HepG2 (cell line): ENCODE results near the gene SYTL1. TPM values are rescaled to one million over a fixed set of nuclear protein-coding genes. Genes with fewer than 3 reads are reported as not detected.

Experiments
- CHD4 ChIP-seq: fragments of 200-600 bp; sonication (generic); IDR thresholded peaks from 2 replicates; pipeline ENCODE4 v1.7.0; 2017; ENCODE audit warnings: mild to moderate bottlenecking, low read length, borderline replicate concordance
- E2F2 ChIP-seq: sonication (generic); formaldehyde crosslinking; IDR thresholded peaks from 2 replicates; pipeline ENCODE4 v1.4.0; 2020; ENCODE audit warnings: missing genetic modification reagents, borderline replicate concordance
- GTF3A ChIP-seq: sonication (generic); formaldehyde crosslinking; conservative IDR thresholded peaks from 2 replicates; pipeline ENCODE4 v1.4.0; 2020; ENCODE audit warnings: mild to moderate bottlenecking, missing genetic modification reagents
- HDAC6 ChIP-seq: fragments of 200-600 bp; sonication (generic); IDR thresholded peaks from 2 replicates; pipeline ENCODE4 v1.7.0; 2017; ENCODE audit warnings: mild to moderate bottlenecking, antibody characterized with exemption, low read length, low read depth
- HMG20A ChIP-seq: IDR thresholded peaks from 2 replicates; pipeline ENCODE4 v1.6.1; 2016; ENCODE audit warnings: borderline replicate concordance
- HNRNPK ChIP-seq: fragments of 200-400 bp; formaldehyde crosslinking; IDR thresholded peaks from 2 replicates; pipeline ENCODE4 v1.6.1; 2018; ENCODE audit warnings: low read length, low read depth, moderate library complexity, mild to moderate bottlenecking; ENCODE audit not compliant: poor library complexity, severe bottlenecking
- NFE2 ChIP-seq: sonication (generic); formaldehyde crosslinking; IDR thresholded peaks from 2 replicates; pipeline ENCODE4 v1.4.0; 2020; ENCODE audit warnings: missing genetic modification reagents
- NR1H2 ChIP-seq: sonication (generic); formaldehyde crosslinking; IDR thresholded peaks from 2 replicates; pipeline ENCODE4 v1.8.1; 2022; ENCODE audit warnings: low read depth, missing genetic modification reagents, borderline replicate concordance
- POLR2AphosphoS5 ChIP-seq: IDR thresholded peaks from 2 replicates; pipeline ENCODE4 v1.6.1; 2012; ENCODE audit warnings: low read depth, low read length
- SOX5 ChIP-seq: IDR thresholded peaks from 2 replicates; pipeline ENCODE4 v1.6.1; 2016; ENCODE audit warnings: borderline replicate concordance
- STAG1 ChIP-seq: sonication (generic); formaldehyde crosslinking; IDR thresholded peaks from 2 replicates; pipeline ENCODE4 v1.4.0; 2020; ENCODE audit warnings: missing genetic modification reagents
- TBL1XR1 ChIP-seq: fragments of 150-350 bp; IDR thresholded peaks from 2 replicates; pipeline ENCODE4 v1.6.1; 2014; ENCODE audit warnings: borderline replicate concordance, low read length; ENCODE audit not compliant: partially characterized antibody
- TMF1 ChIP-seq: sonication (generic); formaldehyde crosslinking; IDR thresholded peaks from 2 replicates; pipeline ENCODE4 v1.8.1; 2022; ENCODE audit warnings: low read depth, missing genetic modification reagents
- ZFP36 ChIP-seq: fragments of 150-350 bp; IDR thresholded peaks from 2 replicates; pipeline ENCODE4 v1.6.1; 2018; ENCODE audit warnings: borderline replicate concordance, low read length, low read depth; ENCODE audit not compliant: partially characterized antibody
- ZNF160 ChIP-seq: sonication (generic); formaldehyde crosslinking; IDR thresholded peaks from 2 replicates; pipeline ENCODE4 v1.8.0; 2022; ENCODE audit warnings: mild to moderate bottlenecking, inconsistent platforms, missing genetic modification reagents
- ZNF205 ChIP-seq: IDR thresholded peaks from 2 replicates; pipeline ENCODE4 v1.6.1; 2018; ENCODE audit warnings: missing biosample characterization, missing genetic modification reagents
- ZNF225 ChIP-seq: sonication (generic); formaldehyde crosslinking; IDR thresholded peaks from 2 replicates; pipeline ENCODE4 v1.4.0; 2020; ENCODE audit warnings: mild to moderate bottlenecking, missing genetic modification reagents
- ZNF788 ChIP-seq: sonication (generic); formaldehyde crosslinking; IDR thresholded peaks from 2 replicates; pipeline ENCODE4 v1.5.0; 2020; ENCODE audit warnings: mild to moderate bottlenecking, missing genetic modification reagents, borderline replicate concordance
- ZNF839 ChIP-seq: sonication (generic); formaldehyde crosslinking; IDR thresholded peaks from 2 replicates; pipeline ENCODE4 v1.4.0; 2020; ENCODE audit warnings: missing genetic modification reagents, mild to moderate bottlenecking, borderline replicate concordance
- ZSCAN21 ChIP-seq: sonication (generic); formaldehyde crosslinking; IDR thresholded peaks from 2 replicates; pipeline ENCODE4 v1.8.0; 2022; ENCODE audit warnings: mild to moderate bottlenecking, missing genetic modification reagents, moderate library complexity, borderline replicate concordance
- polyA plus RNA-seq, 8 experiments: library from polyadenylated mRNA; depleted of rRNA in 3 of 8; stranded (reverse) in 7 of 8; unstranded in 1 of 8; fragments of >200 nt; fragmentation: Illumina TruSeq in 4 of 8; extraction: Trizol in 4 of 8; gene quantifications; 2 replicates each; pipeline versions ENCODE4 v1.2.1 to v1.2.3, GENCODE V29; 2011 to 2016; ENCODE audit warnings: low read depth in 4 of 8, missing spikeins in 1 of 8, mixed read lengths in 1 of 8; ENCODE audit not compliant: insufficient read depth in 1 of 8
- total RNA-seq, 5 experiments: library from RNA; depleted of rRNA; stranded (reverse); fragments of >200 nt; fragmentation: Illumina TruSeq; extraction: Trizol; gene quantifications; 2 replicates each; pipeline ENCODE4 v1.2.3, GENCODE V29; 2016; ENCODE audit warnings: low read depth in 1 of 5
- TF ChIP-seq, protein P1 (sequence below), 2 experiments: sonication (generic) in 1 of 2; formaldehyde crosslinking in 1 of 2; IDR thresholded peaks; 2 replicates each; pipeline versions ENCODE4 v1.4.0 to v1.6.1; 2016 to 2020; ENCODE audit warnings: borderline replicate concordance in 1 of 2, low read depth in 1 of 2, mild to moderate bottlenecking in 1 of 2, missing genetic modification reagents in 1 of 2
- TF ChIP-seq, protein P2 (sequence below): sonication (generic); formaldehyde crosslinking; IDR thresholded peaks from 2 replicates; pipeline ENCODE4 v1.5.0; 2020; ENCODE audit warnings: missing genetic modification reagents, mild to moderate bottlenecking, borderline replicate concordance

Gene SYTL1
- total and polyA plus RNA-seq, 2 of the 13 experiments (the other 11 are each of a cell fraction or from before 2014, with no cell fraction given), result 11.1 to 17.8 TPM

DNA sequence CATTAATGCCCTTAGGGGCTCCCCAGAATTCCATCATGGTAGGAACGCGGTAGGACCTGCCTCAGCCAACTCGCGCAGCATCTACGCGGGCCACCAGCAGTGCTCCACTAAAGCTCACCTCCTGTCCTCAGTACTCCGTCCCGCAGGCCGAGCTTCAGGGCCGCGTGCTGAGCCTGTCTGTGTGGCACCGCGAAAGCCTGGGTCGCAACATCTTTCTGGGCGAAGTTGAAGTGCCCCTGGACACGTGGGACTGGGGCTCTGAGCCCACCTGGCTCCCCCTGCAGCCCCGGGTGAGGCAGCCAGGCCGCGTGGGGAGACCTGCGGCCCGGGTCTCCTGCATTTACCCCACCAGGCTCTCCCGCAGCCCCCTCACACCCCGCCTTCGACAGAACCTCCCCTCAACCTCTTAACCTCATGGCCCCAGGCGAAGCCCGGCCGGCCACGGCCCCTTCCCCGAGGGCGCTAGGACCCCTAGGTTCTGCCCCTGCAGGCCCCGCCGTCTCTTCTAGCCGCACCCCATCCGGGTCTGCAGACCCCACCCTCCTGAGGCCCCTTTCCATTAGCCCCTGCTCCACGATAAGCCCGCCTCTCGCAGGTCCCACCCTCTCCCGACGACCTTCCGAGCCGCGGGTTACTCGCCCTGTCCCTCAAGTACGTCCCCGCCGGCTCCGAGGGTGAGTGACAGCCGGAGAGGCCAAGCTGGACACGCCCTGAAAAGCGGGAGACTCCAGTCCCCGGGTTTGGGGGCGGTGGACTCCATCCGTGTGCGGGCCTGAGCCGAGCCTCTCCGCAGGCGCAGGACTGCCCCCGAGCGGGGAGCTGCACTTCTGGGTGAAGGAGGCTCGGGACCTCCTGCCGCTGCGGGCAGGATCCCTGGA lies 9.1 kb downstream of the SYTL1 start (continued):
- TF ChIP-seq HMG20A (CRISPR knock-in tag), result no peak
- TF ChIP-seq TMF1 (CRISPR knock-in tag), result no peak
- TF ChIP-seq POLR2AphosphoS5, result 0 out of 2 replicates have a peak, but pooled peaks have one; percentile 12
- TF ChIP-seq, protein P1, sequence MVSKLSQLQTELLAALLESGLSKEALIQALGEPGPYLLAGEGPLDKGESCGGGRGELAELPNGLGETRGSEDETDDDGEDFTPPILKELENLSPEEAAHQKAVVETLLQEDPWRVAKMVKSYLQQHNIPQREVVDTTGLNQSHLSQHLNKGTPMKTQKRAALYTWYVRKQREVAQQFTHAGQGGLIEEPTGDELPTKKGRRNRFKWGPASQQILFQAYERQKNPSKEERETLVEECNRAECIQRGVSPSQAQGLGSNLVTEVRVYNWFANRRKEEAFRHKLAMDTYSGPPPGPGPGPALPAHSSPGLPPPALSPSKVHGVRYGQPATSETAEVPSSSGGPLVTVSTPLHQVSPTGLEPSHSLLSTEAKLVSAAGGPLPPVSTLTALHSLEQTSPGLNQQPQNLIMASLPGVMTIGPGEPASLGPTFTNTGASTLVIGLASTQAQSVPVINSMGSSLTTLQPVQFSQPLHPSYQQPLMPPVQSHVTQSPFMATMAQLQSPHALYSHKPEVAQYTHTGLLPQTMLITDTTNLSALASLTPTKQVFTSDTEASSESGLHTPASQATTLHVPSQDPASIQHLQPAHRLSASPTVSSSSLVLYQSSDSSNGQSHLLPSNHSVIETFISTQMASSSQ (IDR thresholded peaks at IDR 0.05; ENCODE audit: low read depth), result no peak
- TF ChIP-seq, protein P1 (CRISPR knock-in tag; IDR thresholded peaks at IDR 0.05; ENCODE audit: borderline replicate concordance), result no peak
- no peak for TF ChIP-seq ZNF225 (CRISPR knock-in tag)
- TF ChIP-seq STAG1 (CRISPR knock-in tag), result 0 out of 2 replicates have a peak, but pooled peaks have one; percentile 28
- TF ChIP-seq ZSCAN21 (CRISPR knock-in tag), result no peak
- no peak for TF ChIP-seq ZNF205
- no peak for TF ChIP-seq TBL1XR1
- no peak for TF ChIP-seq HDAC6
- peak; percentile 40; the same call in 1 of the 2 replicates for TF ChIP-seq SOX5
- TF ChIP-seq E2F2 (CRISPR knock-in tag), result no peak
- no peak for TF ChIP-seq ZNF788 (CRISPR knock-in tag)
- TF ChIP-seq, protein P2, sequence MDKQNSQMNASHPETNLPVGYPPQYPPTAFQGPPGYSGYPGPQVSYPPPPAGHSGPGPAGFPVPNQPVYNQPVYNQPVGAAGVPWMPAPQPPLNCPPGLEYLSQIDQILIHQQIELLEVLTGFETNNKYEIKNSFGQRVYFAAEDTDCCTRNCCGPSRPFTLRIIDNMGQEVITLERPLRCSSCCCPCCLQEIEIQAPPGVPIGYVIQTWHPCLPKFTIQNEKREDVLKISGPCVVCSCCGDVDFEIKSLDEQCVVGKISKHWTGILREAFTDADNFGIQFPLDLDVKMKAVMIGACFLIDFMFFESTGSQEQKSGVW, result no peak
- TF ChIP-seq GTF3A (CRISPR knock-in tag), result no peak
- TF ChIP-seq CHD4, result no peak
- TF ChIP-seq ZNF160, result no peak
- no peak for TF ChIP-seq NFE2
- no peak for TF ChIP-seq NR1H2 (CRISPR knock-in tag)
- 0 out of 2 replicates have a peak, but pooled peaks have one; percentile 29 for TF ChIP-seq ZNF839 (CRISPR knock-in tag)
- TF ChIP-seq ZFP36, result no peak
- TF ChIP-seq HNRNPK, result peak; percentile 22
